Anterior cingulate cortex (tissue), 58 donors: ENCODE results near the gene TTC7B.

Source experiments
- DNase-seq, 58 donors: peaks; one replicate each; lab custom pipeline; 2025; lab: John Stamatoyannopoulos, UW

TTC7B gene

DNA sequence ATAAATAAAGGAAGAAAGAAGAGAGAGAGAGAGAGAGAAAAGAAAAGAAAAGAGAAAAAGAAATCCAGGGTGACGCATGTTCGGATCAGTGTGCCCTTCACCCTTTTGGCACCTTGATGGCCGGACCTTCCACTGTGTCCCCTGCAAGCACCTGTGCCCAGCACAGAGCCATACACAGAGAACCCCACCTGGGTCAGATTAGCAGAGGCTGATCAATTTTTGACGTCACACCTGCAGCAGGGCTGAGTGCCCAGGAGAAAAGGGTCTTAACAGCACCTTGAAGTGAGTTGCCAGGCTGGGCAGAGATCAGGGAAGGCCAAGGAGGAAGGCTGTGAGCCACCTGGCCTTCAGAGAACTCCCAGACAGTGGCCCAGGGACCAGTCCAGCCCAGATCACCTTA, 305.0 kb downstream of the TTC7B start:
- no peak for DNase-seq

DNA sequence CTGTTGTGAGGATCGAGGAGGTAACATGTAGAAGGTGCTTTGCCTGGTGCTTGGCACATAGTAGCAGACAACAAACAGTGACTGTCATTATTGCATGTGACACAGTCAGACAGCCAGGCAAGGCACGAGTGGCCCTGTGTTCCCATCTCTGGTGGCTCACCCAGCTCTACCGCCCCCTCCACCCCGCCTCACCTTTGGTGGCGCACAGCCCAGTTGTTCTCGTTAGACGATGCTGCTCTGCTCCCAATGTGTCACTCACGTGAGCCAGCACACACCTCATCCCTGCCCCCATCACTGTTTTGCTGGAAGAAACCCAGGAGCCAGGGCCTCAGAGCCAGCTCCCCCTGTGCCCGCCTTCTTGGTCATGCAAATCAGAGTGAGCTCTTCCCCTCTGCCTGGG, 306.1 kb downstream of the TTC7B start:
- no peak for DNase-seq

DNA sequence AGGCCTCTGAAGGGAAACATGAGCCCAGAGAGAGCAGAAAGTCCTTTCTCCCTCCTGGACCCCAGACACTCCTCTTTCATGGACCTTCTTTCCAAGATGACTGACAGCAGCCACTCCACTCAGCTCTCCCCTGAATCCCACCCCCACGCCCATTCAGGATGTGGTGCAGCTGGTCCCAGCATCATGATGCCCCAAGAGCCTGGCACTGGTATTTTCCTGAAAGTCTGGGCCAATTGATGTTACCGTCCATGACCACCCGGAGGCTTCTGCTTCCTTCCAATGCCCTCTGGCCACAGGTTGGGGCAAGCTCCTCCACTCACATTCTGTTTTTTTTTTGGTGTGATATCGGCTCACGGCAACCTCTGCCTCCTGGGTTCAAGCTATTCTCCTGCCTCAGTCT, 306.8 kb downstream of the TTC7B start:
- DNase-seq, result no peak

DNA sequence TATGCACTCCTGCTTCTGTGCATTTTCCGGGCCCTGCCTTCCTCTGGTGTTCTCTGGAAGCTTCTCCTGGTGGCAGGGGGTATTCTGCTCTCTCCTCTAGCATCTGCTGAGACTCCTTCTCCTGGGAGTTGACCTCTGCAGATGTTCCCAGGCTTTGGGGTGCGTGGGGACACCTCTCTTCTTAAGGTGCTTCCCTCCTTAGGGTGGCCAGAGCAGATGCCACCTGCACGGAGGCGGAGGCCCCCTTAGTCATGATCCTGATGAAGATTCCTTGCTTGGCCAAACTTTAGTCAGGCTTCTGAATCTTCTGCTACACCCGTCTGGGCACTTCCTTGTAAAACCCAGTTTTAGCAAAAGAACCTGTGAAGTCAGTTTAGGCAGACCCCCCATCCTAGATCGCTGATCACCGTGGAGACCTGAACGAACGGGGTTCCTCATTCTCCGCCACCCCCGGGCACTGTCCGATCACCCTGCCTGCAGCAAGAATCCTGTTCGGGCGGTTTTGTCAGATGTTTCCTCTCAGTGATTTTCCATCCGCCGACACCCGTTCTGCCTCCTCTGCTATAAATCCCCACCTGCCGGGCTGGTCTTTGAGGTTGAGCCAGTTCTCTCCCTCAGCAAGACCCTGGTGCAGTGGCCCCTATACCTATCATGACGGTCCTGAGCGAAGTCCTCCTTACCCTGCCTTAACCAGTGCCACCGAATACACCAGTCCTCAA, 307.5 kb downstream of the TTC7B start:
- no peak for DNase-seq

DNA sequence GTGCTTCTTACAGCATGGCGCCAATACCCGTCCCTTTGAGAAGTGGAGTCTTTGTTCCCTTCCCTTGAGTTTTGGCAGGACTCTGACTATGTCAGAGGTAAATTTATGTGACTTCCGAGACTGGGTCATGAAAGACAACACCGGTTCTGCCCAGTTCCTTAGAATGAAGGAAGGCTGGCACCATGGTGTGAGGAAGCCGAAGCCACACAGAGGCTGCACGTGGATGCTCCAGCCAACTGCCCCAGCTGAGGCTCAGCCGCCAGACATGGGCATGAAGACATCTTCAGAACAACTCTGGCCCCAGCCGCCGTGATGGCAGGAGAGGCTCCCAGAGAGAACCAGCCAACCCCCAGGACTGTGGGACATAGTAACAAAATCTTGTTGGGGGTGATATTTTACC, 308.2 kb downstream of the TTC7B start:
- DNase-seq, result no peak

DNA sequence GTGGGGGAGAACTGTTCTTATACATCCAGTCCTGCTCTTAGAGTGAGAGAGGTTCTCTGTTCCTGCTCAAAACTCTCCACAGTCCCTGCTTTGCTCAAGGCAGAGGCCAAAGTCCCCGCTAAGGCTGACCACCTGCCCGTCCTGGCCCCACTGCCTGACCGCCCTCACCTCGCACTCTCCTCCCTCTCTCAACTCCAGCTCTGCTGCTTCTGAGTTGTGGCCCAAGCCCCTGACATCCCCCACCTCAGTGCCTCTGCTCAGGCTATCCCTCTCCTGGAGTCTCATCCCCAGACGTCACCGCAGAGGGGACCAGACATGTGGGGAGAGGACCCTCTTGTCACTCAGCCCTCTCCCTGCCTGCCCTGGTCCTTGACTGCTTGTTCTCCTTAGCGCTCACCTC, 308.8 kb downstream of the TTC7B start:
- no peak for DNase-seq

DNA sequence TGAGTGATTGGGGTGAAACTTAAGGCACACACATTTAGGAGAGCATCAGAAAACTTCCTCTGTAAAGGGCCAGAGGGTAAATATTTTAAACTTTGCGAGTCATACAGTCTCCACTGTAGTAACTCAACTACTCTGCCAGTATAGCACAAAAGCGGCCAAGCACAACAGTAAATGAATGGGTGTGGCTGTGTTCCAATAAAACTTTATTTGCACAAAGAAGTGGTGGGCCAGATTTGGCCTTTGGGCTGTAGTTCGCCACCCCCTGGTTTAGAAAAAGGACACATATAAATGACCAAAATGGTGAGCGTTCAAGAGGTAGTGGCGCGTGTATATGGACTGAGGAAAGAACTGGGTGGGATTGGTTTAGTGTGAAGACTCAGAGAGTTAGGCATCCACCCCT, 309.5 kb downstream of the TTC7B start:
- DNase-seq, result no peak

DNA sequence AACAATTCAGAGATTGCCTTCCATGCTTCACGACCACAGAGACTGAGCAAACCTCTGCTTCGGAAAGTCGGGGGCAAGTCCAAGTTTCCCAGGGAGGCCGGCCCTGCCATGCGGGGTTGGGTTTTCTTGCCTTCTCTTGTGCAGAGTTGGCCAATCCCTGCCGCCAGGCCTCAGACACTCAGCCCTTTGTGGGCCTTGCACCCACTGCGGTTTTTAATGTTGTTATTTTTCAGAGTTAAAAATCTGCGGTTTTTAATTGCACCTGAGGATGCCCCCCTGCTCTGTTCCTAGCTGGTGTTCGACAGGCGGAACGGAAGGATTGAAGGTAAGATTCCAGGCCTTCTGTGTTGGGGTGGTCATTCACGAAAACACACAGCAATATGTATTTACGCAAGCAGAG, 310.7 kb downstream of the TTC7B start:
- no peak for DNase-seq

DNA sequence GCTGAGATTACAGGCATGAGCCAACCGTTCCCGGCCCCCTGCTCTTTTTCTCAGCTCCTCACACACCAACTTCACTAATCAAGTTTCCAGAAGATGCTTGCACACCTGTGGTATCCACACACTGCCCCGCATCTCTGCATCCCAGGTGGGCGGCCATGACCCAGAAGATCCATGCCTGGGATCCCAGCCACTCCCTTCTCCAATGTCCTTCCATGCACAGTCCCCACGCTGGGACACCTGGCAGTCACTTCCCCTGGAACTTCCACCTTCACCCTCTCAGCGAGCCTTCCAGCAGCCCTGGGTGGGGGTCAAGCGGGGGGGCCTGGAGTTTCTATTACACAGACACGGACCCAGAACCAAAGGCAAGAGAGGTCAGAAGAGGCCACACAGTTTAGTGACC, 311.6 kb downstream of the TTC7B start:
- no peak for DNase-seq

DNA sequence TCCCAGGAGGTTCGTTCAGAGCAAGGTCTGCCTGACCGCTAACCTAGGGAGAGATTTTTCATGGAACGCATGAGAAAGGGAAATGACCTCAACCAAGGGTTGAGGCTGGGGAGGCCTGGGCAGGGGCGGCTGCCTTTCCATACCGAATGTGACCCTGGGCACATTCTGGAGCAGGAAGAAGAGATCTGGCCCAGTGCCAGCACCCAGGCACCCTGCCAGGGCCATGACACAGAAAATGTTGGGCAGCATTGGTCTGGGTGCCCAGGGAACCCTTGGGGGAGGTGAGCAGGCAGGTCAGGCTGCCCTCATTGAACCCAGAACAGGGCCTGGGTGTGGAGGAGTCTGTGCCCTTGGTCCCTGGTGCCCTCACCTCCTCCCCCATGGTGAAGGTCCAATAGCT, 312.6 kb downstream of the TTC7B start:
- peak in 1 of 58 donors; percentile 24 for DNase-seq

DNA sequence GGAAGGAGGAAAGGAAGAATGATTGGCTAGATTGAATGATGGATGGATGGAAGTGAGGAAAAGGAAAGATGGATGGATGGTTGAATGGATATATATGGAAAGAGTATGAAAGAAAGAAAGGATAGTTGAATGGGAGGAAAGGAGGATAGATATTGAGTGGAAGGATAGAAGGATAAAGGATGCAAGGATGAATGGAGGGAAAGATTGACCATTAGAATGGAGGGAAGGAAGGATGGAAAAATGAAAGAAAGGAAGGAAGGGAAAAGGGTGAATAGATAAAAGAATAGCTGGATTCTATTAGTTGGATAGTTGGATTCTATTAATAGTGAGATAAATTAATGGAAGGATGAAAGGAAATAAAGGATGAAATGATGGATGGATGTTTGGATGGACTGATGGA, 313.5 kb downstream of the TTC7B start:
- DNase-seq, result no peak

DNA sequence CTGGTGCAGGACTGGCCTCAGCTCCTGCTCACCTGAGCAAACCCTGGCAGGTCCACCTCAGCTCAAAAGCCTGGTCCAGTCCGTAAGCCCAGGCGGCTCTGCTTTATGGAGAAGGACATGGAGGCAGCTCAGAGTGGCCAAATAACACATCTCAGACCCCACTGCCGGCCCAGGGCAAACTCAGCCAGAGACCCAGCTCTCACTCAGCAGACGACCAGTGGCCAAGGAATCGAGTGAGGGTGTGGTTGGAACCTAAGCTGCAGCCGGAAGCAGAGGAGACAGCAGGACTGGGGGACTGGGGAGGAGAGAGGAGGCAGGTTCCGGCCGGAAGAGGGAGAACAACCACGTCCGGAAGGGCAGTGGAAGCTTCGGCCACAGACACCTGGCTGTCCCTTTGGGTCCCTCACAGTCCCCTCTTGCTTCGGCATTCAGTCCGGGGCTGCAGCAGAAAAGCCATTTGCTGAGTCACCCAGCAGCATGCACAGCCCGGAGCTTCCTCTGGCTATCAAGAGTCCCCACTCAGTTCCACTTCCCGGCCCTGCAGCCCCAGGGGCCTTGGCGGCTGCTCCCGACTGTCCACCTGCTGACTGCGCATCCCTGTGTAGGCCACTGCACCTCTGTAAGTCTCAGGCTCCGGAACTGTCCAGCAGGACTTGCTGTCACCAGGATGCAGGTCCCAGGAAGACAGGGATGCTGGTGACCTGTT, 315.4 kb downstream of the TTC7B start:
- no peak for DNase-seq

DNA sequence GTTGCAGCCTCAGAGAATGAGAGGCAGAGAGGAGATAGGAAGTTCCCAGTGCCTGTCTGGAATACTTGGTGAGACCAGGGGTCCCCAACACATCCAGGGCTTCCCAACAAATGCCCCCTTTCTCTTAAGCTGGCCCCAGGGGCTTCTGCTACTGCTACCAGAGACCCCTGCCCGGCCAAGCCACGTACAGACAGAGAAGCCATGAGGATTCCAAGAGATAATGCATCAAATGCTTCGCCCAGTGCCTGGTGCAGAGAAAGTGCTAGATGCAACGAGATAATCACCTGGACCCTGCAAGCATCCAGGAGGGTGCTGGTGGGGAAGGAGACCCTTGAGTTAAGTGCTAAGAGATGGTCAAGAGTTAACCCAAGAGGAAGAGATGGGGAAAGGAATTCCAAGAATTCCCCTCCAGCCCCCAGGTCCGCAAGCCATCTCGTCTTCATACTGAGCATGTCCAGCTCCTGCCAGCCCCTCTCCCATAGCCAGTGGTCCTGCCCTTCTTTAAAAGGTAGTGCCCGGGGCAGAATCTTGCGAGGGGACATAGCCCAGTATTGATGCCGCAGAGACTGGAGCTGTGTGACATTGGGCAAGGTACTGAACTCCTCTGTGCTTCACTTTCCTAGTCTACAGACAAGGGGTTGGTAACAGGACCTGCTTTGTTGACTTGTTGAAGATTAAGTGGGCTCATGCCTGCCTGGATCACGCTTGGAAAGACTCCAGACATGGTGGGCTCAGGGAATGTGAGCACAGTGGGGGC, 316.1 kb downstream of the TTC7B start:
- no peak for DNase-seq

DNA sequence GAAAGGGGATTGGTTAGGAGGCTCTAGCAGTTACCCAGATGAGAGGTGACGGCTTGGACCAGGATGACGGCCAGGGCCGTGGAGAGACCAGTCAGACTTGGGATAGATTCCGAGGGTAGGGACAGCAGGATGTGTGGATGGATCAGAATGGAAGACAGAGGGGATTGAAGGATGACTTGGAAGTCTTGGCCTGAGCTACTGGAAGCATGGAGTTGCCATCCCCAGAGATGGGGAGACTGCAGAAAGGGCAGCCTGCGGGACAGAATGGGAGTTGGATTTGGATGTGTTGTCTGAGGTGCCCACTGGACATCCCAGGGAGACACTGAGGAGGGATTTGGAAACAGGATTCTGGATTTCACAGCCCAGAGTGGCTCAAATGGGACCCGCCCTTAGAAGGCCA, 317.1 kb downstream of the TTC7B start:
- no peak for DNase-seq

DNA sequence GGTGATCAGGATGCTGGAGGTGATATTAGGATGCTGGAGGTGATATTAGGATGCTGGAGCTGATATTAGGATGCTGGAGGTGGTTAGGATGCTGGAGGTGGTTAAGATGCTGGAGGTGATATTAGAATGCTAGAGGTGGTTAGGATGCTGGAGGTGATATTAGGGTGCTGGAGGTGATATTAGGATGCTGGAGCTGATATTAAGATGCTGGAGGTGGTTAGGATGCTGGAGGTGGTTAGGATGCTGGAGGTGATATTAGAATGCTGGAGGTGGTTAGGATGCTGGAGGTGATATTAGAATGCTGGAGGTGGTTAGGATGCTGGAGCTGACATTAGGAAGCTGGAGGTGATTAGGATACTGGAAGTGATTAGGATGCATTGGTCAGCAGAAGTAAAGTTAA, 318.0 kb downstream of the TTC7B start:
- no peak for DNase-seq

DNA sequence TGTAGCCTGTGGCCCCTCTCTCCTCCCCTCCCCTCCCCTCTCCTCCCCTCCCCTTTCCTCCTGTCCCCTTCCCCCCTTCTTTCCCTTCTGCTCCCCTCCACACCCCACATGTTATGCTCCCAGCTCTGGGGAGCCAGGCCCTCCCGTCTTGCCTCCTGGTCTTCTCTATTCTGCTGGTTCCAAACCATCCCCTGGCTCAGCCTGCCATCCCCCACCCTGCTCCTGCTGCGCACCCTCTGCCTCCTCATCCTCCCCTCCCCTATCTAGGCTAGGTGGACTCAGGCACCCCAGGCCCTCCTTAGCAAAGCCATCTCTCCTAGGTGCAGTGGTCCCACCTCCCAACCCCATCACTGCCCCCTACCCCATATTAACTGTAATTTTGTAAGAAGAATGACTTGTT, 319.9 kb downstream of the TTC7B start:
- no peak for DNase-seq

DNA sequence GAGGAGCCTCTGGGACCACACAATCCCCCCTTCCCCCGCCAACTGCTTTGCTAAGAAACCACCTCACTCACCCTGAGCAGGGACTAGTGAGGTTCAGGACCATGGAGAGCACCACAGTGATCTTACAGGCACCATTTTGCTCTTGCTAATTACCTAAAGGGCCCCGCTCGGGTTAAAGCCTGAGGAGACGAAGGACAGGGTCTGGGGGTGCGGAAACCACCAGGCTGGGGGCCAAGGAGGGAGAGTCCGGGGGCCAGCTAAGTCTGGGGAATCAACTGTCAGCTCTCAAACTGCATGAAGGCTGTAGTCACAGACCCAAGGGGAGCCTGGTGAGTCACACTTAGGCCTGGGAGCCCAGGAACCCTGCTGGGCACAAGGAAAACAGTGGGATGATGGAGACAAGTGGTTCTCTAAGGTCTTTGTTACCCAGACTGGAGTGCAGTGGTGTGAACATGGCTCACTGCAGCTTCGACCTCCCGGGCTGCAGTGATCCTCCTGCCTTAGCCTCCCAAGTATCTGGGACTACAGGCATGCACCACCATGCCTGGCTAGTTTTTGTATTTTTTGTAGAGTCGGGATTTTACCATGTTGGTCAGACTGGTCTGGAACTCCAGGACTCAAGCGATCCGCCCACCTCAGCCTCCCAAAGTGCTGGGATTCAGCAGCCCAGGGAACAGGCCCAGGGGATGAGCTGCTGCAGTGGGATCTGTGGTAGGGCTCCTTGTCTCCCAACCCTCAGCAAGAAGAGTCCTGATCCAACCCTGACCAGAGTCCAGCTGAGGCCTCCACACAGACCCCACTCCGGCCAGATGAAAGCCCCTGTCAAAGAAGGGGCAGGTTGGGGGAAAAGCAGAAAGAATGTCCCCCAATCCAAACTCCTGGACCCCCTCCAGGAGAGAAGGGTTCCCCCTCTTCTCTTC, 320.6 kb downstream of the TTC7B start:
- DNase-seq, result peak in 1 of 58 donors; percentile 10

DNA sequence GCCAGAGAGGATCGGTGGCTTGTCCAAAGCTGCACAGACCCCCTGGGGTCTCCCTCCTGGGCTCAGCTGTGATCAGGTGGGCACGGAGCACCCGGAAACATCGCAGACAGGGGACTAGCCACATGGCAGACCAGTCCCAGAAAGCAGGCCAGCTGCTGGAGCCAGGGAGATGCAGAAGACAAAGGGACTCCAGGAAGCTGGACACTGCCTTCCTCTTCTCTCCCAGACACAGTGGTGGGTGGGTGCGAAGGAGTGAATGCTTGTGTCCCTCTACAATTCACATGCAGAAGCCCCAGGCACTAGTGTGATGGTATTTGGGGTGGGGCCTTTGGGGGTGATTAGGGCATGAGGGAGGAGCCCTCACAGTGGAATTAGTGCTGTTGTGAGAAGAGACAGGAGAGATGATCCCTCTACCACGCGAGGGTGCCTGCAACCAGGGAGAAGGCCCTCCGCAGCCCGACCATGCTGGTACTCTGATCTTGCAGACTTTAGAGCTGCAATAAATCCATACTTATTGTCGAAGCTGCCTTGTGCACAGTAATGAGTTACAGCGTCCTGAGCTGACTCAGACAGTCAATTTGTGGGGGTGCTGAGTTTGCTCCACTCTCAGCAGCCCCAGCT, 324.2 kb downstream of the TTC7B start:
- peak in 21 of 58 donors; percentile 16 to 83 (median 63) for DNase-seq

DNA sequence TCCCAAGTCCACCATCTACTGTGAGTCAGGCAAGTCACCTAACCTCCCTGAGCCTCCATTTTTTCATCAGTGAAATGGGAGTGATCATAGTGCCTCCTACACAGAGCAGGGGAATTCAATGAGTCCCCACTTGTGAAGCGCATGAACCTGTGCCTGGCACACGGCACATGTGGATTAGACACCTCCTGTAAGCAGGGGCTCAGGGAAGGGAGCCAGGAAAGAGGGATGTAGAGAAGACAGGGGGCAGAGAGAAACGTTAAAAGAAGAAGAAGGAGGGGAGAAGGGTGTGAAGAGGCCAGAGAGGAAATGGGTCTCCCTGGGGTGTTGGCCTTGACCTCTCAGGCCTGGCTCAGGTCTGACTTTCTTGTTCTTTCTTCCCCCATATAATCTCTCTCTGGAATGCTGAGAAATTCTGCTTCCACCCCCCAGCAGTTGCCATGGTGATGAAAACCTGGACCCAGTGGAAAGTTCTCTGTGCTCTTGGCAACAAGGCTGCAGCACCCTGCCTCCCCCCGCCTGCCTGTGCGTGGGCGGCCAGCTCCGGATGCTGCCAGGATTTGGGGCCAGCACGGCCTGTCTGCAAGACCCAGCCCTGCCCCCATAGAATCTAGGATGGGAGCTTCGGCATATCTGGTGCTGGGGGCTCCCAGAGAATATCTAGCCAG, 324.9 kb downstream of the TTC7B start:
- peak in 55 of 58 donors; percentile 43 to 96 (median 79) for DNase-seq

DNA sequence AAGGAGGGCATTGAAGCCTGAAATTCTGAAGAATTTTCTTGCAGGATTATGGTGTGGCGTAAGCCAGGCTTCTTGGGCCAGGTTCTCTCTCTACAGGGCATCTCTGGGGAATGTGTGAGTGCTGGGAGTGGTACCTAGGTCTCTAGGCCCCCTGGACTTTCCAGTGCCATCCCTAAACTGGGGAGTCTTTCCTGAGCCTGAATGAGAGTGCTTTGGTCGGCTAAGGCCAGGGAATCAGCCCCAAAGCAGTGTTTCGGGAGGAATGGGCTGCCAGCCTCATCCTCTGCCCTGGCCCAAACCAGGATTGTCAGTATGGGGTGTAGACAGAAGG, 325.5 kb downstream of the TTC7B start:
- no peak for DNase-seq
